ENCODE data around the gene SPINK2.

The SPINK2 gene

DNA sequence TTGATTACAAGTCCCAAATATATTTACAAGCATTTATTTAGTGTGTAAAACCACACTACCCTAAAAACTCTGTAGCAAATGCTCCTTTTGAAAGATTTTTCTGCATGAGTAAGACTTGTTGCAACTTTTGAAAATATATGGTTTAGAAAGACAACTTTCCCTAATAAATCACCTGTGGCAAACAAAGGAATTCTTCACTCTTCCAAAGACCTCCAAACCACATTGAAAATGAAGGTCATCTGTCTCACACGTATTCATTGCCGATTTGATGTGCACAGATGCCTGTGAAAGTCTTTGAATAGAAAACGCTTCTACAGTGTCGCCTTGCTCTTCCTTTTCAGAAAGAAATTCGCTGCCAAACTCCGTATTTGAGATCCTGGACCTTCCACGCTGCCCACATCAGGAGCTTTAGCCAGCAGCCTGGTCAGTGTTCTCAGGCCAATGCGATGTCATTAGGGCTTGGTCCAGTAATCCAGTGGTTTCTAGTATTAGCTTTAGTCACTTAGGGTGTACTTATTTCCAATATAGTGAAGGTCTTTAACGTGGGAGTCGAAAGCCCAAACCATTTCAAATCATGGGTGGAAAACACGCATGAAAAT, 22.2 kb downstream of the SPINK2 start:
- FAIRE-seq = no peak

DNA sequence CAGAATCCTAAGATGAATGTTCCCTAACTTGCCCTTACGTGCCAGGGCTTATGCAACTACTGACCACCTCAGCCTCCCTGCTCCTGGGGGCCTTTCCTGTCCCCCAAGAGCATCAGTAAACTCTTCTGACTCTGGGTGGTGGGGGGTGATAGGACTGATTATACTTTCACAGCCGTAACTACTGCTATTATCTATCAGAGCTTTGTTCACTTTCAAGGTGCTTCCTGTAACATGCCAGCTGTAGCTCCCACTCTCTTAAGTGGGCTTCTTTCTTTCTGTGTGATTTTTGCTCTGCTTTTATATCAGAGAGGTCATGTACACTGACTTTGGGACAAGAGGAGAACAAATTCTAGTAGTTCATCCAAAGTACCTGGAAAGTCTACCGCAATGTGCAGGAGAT, 25.3 kb downstream of the SPINK2 start:
- FAIRE-seq = no peak

DNA sequence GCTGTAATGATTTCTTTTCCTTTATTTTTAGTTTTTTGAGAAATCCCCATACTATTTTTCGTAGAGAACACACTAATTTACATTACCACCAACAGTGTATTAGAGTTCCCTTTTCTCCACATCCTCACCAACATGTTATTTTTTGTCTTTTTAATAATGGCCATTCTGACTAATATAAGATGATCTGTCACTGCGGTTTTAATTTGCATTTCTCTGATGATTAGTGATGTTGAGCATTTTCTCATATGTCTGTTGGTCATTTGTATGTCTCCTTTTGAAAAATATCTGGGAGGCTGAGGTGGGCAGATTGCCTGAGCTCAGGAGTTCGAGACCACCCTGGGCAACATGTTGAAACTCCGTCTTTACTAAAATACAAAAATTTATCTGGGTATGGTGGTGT, 30.2 kb downstream of the SPINK2 start:
- no peak for FAIRE-seq

DNA sequence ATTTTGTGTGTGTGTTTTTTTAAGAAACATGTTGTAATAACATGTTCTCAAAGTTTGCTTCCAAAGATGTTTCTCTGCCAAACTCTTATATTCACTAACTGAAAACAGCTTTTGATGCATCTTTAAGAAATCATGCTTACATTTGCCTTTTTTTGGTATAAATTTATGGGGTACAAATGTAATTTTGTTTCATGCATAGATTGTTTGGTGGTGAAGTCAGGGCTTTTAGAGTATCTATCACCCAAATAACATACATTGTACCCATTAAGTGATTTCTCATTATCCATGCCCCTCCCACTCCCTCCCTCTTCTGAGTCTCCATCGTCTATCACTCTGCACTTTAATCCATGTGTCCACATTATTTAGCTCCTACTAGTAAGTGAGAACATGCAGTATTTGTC, 30.8 kb downstream of the SPINK2 start:
- FAIRE-seq = no peak

DNA sequence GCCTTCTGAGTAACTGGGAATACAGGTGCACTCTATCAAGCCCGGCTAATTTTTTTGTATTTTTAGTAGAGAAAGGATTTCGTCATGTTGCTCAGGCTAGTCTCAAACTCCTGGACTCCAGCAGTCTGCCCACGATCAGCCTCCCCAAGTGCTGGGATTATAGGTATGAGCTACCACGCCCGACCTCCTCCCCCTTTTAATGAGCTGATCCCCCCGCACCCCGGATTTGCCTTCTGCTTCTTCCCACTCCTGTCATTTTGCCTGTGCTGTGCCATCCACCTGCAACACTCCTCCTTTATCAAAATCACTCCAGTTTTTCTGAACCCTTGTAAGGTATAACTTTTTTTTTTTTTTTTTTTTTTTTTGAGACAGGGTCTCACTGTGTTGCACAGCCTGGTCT, 33.4 kb downstream of the SPINK2 start:
- FAIRE-seq = no peak

DNA sequence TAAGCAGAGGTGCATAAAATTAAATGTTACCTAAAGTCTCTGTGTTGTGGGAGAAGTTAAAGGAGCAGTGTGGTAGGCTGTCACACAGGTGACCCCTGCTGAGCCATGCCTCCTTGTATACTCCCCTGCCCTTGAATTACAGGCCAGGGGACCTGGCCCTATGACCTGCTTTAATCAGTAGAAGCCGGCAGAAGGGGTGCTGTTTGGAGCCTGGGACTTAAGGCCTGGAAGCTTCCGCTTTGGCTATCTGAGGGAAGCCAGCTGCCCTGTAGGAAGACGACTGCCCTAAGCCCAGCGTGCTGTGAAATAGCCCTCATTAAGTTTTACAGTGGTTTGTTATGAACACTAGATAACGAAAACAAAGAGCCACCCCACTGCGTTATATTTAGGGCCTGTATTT, 34.1 kb downstream of the SPINK2 start:
- no peak for FAIRE-seq

DNA sequence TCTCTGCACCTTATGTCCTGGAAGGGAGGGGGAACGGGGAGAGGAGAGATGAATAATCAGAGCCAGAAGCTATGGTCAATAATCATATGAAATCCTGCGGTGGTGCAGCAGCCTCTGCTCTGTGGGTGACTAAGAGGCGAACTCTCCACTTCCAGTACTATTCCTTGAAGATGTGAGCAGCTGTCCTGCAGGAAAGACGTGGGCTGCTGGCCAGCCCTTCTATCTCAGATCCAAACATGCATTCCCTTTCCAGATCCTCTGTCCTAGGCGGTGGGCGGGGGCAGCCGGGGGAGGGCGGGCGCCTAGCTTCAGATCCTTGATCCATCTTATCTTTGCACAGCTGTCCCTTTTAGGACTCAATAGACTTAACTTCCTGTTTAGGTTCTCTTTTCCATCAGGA, 34.5 kb downstream of the SPINK2 start:
- no peak for FAIRE-seq

DNA sequence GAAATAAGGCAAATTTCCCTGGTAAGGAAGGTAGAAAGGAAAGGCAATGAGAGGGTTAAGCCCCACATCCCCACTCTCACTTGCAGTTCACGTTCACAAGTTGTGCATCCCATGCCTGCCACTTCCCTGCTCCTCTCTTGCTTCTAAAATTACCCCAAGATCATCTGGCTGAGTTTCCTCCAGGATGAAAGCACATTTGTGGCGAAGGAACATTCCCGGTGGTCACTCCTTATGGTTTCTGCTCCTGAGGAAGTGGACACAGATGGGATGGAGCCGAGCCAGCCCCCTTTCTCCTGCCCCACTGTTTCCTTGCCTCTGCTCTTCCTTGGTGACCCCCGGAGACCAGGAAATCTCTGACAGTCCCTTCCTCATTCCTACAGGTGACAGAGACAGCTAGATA, 37.5 kb downstream of the SPINK2 start:
- no peak for FAIRE-seq

DNA sequence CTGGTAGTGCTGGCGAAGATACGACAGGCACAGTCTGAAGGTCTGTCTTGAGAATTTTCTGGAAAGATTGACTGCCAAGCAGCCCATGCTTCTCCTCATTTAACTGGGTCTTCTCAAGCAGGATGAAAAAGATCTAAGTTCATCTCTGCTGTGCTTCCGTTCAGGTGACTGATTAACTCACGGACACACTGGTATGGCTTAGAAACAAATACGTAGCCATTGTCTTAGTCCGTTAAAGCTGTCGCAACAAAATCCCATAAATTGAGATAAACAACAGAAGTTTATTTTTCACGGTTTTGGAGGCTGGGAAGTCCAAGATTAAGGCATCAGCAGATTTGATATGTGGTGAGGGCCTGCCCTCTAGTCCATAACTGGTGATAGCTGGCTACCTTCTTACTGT, 39.5 kb downstream of the SPINK2 start:
- FAIRE-seq = no peak

DNA sequence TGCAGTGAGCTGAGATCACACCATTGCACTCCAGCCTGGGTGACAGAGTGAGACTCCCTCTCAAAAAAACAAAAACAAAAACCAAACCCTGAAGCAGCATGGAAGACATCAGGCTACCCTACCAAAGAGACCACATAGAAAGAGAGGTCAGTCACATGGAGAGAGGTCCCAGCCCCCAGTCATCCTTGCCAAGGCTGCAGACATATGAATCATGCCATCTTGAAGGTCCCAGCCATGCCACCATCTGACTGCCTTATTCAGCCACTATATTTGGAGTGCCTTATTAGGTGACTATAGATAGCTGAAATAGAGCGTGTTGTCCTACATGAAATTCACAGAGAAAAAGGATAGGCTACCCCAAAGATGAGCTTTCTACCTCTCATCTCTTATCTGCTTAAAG, 48.2 kb downstream of the SPINK2 start:
- FAIRE-seq = no peak

DNA sequence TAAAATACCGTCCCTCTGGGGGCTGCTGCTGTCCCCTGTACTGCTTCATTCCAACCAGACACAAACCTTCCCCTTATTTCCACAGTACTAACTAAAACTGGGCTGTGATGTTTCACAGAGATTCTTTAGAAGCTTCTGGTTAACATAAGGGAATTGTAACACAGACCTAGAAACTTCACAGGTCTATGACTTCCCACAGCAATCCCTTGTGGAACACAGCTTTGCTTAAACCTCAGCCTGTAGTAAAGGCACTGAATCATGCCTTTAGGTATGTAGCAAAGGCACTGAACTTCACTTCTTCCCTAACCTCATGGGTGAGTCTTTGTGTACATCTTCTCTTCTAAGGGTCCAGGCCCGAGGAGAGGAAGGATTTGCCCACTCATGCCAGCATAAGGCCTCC, 49.4 kb downstream of the SPINK2 start:
- no peak for FAIRE-seq

DNA sequence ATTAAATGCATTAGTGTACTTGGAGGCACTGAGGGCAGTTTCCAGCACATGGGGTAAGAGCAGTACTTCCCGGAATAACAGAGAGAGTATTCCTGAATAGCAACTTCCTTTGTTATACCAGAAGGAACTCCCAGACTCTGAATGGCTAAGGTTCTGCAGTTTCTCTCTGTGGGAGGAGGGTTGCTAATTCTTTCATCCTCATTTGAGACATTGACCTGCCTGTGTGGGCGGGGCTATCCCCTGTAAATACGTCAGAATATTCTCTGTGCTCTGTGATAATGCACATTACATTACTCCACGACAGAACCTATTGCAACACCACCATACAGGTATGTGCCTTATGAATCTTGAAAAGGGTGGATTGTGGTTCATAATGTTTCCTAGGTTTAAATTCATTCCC, 52.7 kb downstream of the SPINK2 start:
- no peak for FAIRE-seq

DNA sequence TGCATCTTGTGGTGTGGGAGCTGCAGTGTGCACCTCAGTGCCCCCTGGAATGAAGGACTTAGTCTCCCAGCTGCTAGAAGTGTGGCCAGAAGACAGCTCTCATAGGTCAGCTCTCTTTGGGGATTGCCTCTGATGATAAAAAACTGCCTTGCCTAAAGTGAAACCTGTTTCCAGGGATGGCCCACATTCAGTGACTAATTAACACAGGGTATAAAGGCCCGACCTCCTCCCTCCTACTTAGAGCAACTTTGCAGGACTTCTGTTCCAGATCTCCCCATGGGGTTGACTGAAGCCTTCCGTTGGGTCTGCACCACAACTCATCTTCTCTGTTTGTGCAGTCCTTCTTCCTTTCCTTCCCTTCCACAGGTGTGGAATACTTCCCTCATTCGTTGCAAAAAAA, 53.2 kb downstream of the SPINK2 start:
- FAIRE-seq = no peak

DNA sequence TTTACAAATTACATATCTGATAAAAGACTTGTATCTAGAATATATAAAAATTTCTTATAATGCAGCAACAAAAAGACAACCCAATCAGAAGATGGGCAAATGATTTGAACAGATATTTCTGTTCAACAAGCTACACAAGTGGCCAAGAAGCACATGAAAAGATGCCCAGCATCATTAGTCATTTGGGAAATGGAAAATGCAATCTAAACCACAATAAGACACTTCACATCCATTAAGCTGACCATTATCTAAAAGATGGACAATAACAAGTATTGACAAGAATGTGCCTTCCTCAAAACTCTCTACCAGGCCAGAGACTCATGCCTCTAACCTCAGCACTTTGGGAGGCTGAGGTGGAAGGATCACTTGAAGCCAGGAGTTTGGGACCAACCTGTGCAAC, 53.9 kb downstream of the SPINK2 start:
- FAIRE-seq = no peak

DNA sequence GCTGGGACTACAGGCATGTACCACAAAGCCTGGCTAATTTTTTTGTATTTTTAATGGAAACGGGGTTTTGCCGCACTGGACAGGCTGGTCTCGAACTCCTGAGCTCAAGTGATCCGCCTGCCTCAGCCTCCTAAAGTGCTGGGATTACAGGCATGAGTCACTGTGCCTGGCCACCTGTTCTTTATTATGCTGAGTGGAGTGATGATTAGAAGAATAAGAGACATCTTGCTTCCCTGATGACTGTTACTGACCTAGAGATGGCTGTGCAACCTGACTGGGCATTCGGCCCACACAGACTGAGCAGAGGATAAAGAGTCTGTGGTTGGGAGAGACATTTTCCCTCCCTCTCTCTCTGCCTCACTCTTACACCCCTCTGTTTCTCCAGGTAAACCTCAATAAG, 56.7 kb downstream of the SPINK2 start:
- no peak for FAIRE-seq

DNA sequence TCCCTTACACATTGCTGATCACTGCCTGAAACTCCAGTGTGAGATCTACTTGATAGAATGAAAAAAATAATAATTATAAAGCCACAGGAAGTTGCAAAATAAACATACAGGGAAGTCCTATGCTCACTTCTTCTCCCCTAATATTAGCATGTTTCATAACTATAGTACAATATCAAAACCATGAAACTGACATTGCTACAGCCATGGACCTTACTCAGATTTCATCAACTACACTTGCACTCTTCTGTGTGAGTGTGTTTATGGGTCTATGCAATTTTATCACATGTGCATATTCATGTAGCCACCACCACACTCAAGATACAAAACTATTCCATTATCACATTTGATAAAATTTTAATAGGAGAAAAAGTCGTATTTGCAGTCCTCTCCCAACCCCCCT, 57.3 kb downstream of the SPINK2 start:
- no peak for FAIRE-seq

DNA sequence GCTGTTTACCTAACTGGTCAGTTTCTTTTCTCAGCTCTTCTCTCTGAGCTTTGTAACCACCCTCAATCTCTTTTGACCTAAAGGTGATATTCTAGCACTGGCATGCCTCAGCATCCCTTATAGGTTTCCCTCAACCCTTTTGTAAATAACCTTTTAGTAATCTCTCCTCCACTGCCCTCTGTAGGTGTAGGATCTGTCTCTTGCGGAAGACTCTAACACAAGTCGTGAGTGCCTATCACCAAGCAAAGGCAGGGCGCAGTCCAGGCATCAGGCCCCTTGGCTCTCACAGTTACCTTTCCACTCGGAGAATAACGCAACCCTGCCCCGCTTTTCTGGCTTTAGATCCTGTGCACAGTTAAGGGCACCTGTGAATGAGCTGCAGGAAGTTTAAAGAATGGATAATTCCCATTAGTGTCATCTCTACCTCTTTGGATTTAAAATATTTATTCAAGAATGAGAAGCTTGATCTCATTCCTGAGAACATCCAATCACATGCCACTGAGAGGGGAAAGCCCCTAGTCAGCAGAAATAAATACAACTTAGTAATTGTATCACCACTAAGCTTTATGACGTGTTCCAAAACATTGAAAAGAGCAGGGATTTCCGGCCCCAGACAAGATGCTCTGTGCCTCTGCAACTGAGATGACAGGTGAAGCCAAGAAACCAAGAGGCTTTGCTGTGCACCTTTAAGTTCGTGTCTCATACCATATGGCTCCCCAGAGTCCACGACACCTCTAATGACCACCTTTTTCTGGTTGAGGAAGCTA, 58.8 kb downstream of the SPINK2 start:
- no peak for FAIRE-seq

DNA sequence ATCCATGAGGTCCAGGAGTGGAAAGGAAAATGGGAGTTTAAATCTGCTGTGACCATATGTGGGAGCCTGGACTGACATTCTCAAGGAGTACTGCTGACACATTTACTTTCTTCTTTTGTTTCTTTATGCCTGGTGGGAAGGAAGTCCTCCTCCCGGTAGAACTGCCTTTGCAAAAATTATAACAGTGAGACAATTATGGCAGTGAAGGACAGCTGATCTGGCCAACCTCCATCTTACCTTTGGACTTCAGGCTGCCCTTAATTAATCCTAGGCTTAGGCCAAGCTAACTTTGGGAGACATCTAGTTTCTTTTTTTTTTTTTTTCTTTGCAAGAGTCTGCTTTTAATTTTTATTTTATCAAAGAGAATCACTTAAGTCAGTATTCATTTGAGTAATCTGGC, 61.3 kb downstream of the SPINK2 start:
- no peak for FAIRE-seq
